ENCODE data around the gene SF3A1. TPM values are rescaled to one million over a fixed set of nuclear protein-coding genes. Genes with fewer than 3 reads are reported as not detected.

SF3A1 gene
- total RNA-seq, 4 donors from 2014 or later, result 90.4 to 182 (median 160) TPM

GRCh38 chr22:30397656-30398635 lies 41.3 kb upstream of the SF3A1 start:
- Histone ChIP-seq H3K4me1 (peaks cover 0 to 35% (median 10%) of the 10 kb centered on the region in 4 donors), H3K27me3 (no peaks in the 10 kb centered on the region), H3K4me3 (peak overlapping the region; percentile 53 to 86 (median 77)), H3K36me3 (peaks cover 0 to 7% (median 0%) of the 10 kb centered on the region in 3 donors), H3K27ac (peak overlapping the region; percentile 51 to 77 (median 69)), H3K9me3 (no peaks in the 10 kb centered on the region)
- TF ChIP-seq CTCF (IDR thresholded peaks at IDR 0.05) (no peak), POLR2A (IDR thresholded peaks at IDR 0.05) (no peak)
- DNase-seq, result no peak

GRCh38 chr22:30396871-30397655 lies 40.4 kb upstream of the SF3A1 start, which contains the start of gene SEC14L2:
Gene SEC14L2, plus strand, starts transcription at chr22:30397018. Its CDS starts 99 bp downstream, at chr22:30397117.
- peaks cover 0 to 4% (median 0%) of the 10 kb centered on the region in 3 donors for H3K36me3 ChIP-seq
- H3K27ac ChIP-seq, result peak within 1 kb of the TSS; percentile 51 to 77 (median 69)
- peak; percentile 81 to 86 for TF ChIP-seq POLR2A (IDR thresholded peaks at IDR 0.05)
- TF ChIP-seq CTCF (IDR thresholded peaks at IDR 0.05), result peak in 1 of 6 experiments; percentile 5
- H3K27me3 ChIP-seq, result no peaks in the 10 kb centered on the region
- peaks cover 0 to 33% (median 10%) of the 10 kb centered on the region in 4 donors for H3K4me1 ChIP-seq
- DNase-seq, result peak; percentile 34 to 89 (median 89)
- H3K4me3 ChIP-seq, result peak within 1 kb of the TSS; percentile 53 to 86 (median 77)
- H3K9me3 ChIP-seq, result no peaks in the 10 kb centered on the region

GRCh38 chr22:30393885-30394284 lies 37.2 kb upstream of the SF3A1 start:
- Histone ChIP-seq H3K27ac (no peak overlapping the region), H3K9me3 (no peaks in the 10 kb centered on the region), H3K4me1 (peaks cover 0 to 26% (median 10%) of the 10 kb centered on the region in 4 donors), H3K4me3 (no peak overlapping the region), H3K36me3 (no peaks in the 10 kb centered on the region), H3K27me3 (no peaks in the 10 kb centered on the region)
- no peak for DNase-seq
- no peak for TF ChIP-seq CTCF (IDR thresholded peaks at IDR 0.05)

GRCh38 chr22:30393322-30393680 lies 36.6 kb upstream of the SF3A1 start:
- peaks cover 0 to 21% (median 10%) of the 10 kb centered on the region in 4 donors for H3K4me1 ChIP-seq
- no peak for DNase-seq
- no peaks in the 10 kb centered on the region for H3K9me3 ChIP-seq
- no peaks in the 10 kb centered on the region for H3K36me3 ChIP-seq
- H3K27ac ChIP-seq, result no peak overlapping the region
- TF ChIP-seq POLR2A (IDR thresholded peaks at IDR 0.05) (no peak), CTCF (IDR thresholded peaks at IDR 0.05) (no peak)
- H3K4me3 ChIP-seq, result no peak overlapping the region
- no peaks in the 10 kb centered on the region for H3K27me3 ChIP-seq

GRCh38 chr22:30392661-30393321 lies 36.1 kb upstream of the SF3A1 start:
- Histone ChIP-seq H3K9me3 (no peaks in the 10 kb centered on the region), H3K4me3 (no peak overlapping the region), H3K36me3 (no peaks in the 10 kb centered on the region), H3K4me1 (peaks cover 0 to 16% (median 10%) of the 10 kb centered on the region in 4 donors), H3K27me3 (no peaks in the 10 kb centered on the region), H3K27ac (no peak overlapping the region)
- no peak for DNase-seq
- TF ChIP-seq POLR2A (IDR thresholded peaks at IDR 0.05) (no peak), CTCF (IDR thresholded peaks at IDR 0.05) (no peak)

All from Peyer's patch (tissue), 4 donors.